ENCODE data around the gene NHEJ1.

Gene NHEJ1

GRCh38 chr2:219042750-219043149 is 117.9 kb downstream of the NHEJ1 start:
- no peak for DNase-seq (ENCODE audit: low read depth)
- no peak for TF ChIP-seq CTCF (conservative IDR thresholded peaks at IDR 0.05; ENCODE audit: low read length)
- no peak overlapping the region for H3K4me3 ChIP-seq (ENCODE audit: low read length)

DNA sequence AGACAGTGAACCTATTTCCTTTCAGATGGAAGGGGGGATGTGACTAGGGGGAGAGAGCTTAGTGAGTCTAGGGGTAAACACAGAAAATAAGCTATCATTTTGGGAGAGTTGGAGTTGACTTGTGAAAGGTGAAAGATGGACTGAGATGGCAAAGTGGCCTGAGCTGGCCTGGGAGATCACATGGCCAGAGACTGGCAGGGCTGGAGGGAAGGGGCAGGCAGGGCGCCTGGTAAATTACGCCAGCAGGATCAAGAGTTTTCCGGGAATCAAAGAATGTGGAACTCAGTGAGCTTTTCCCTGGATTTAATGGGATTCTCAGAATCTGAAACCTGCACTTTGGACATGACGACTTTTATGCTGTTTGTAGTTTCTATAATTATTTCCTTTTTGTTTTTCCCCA is 118.5 kb downstream of the NHEJ1 start:
- TF ChIP-seq CTCF (conservative IDR thresholded peaks at IDR 0.05; ENCODE audit: low read length), result no peak
- H3K4me3 ChIP-seq (ENCODE audit: low read length), result no peak overlapping the region
- DNase-seq (ENCODE audit: low read depth), result no peak

DNA sequence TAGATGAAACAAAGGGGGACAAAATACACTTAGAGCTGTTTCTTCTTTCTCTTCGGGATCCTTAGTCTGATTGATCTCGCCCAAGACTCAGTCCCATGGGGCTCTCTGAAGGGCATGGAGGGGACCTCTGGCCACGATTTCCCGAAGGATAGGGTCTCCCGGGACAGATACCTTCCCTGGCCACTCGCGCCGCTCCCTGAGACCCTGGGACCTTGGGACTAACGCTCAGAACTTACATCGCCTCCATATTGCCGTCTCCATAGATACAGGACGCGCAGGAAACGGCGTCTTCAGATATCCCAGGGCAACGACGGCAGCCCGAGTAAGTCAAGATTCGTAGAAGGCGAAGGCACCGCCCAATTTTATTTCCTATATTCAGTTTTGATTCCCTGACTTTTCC is 119.4 kb downstream of the NHEJ1 start, which contains the start of gene CFAP65:
Gene CFAP65 (minus strand): TSS at position 265 of the 400 bp plus-strand sequence. CDS start 2,468 bp downstream, outside the sequence.
- peak within 1 kb of the TSS; percentile 59 for H3K4me3 ChIP-seq (ENCODE audit: low read length)
- peak; percentile 35 for DNase-seq (ENCODE audit: low read depth)
- TF ChIP-seq CTCF (conservative IDR thresholded peaks at IDR 0.05; ENCODE audit: low read length), result no peak

- H3K4me3 ChIP-seq (ENCODE audit: low read length), result no peak overlapping the region
- no peak for DNase-seq (ENCODE audit: low read depth)
- no peak for TF ChIP-seq CTCF (conservative IDR thresholded peaks at IDR 0.05; ENCODE audit: low read length)
Observed at GRCh38 chr2:219038600-219038999, 122.0 kb downstream of the NHEJ1 start.

DNA sequence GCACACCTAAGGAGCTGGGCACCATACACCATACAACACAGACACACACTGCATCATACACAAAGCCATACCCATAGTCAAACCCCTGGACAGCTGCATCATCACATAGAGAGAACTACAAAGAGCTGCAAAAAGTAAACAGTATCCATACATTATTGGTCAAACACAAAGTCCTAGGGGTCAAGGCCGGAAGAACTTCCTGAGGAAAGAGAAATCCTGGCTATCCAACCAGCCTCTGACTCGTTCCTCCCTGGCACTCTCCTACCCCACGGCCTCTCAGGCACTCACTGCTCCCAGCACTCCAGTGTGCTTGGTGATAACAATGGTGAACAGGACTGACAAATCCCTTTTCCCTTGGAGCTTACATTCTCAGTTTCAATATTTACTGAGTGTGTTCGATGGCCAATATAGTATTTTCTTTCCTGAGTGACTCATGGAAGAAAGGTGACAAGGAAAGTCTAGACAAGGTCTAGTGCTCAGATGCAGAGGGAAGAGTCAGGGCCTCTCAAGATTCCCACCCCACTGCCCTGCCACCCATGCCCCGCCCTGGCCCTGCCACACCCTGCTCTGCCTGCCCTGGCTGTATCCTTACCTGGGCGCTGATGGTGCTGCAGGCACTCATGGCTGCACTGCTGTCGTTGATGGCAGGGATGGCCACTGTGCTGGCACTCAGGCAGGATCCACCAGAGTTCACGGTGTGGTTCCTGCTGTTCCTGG is 122.7 kb downstream of the NHEJ1 start:
- no peak for TF ChIP-seq CTCF (conservative IDR thresholded peaks at IDR 0.05; ENCODE audit: low read length)
- H3K4me3 ChIP-seq (ENCODE audit: low read length), result no peak overlapping the region
- no peak for DNase-seq (ENCODE audit: low read depth)

- DNase-seq (ENCODE audit: low read depth), result no peak
- no peak for TF ChIP-seq CTCF (conservative IDR thresholded peaks at IDR 0.05; ENCODE audit: low read length)
- H3K4me3 ChIP-seq (ENCODE audit: low read length), result no peak overlapping the region
Observed at GRCh38 chr2:219035942-219036341, 124.7 kb downstream of the NHEJ1 start.

- H3K4me3 ChIP-seq (ENCODE audit: low read length), result no peak overlapping the region
- DNase-seq (ENCODE audit: low read depth), result no peak
- TF ChIP-seq CTCF (conservative IDR thresholded peaks at IDR 0.05; ENCODE audit: low read length), result no peak
Observed at GRCh38 chr2:219034823-219035222, 125.8 kb downstream of the NHEJ1 start.
